ENCODE measurements around the gene MORN3. TPM values are rescaled to one million over a fixed set of nuclear protein-coding genes. Genes with fewer than 3 reads are reported as not detected.

The MORN3 gene
- total and polyA plus RNA-seq, 2 of the 8 experiments (the other 6 are each of a cell fraction or from before 2014, with no cell fraction given) = 0.39 to 0.93 TPM

DNA sequence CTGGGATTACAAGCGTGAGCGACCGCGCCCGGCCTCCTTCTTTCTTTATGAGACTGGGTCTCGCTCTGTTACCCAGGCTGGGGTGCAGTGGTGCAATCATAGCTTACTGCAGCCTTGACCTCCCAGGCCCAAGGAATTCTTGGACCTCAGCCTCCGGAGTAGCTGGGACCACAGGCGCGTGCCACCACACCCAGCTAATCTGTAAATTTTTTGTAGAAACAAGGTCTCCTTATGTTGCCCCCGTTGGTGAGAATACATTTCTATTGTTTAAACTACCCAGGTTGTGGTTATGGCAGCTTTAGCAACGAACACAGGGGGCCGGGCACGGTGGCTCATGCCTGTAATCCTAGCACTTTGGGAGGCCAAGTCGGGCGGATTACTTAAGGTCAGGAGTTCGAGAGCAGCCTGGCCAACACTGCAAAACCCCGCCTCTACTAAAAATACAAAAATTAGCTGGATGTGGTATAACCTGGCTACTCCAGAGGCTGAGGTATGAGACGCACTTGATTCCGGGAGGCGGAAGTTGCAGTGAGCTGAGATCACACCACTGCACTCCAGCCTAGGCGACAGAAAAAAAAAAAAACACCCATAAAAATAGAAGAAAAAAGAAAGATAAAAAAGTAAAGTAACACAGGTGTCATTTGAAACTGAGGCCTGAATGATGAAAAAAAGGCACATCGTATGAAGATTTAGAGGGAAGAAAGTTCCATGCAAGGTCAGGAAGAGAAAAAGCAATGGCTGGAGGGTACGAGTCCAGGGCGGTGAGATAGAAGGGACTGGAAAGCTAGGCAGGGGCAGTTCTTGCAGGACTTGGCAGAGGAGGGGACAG lies 42.1 kb upstream of the MORN3 start:
- H3K27ac ChIP-seq (ENCODE audit: low read depth, low read length) = no peak overlapping the region
- no peak overlapping the region for H3K18ac ChIP-seq (ENCODE audit: extremely low read depth, low read length)
- peaks cover 11% of the 10 kb centered on the region; the same call in 1 of the 2 replicates for H3K23me2 ChIP-seq (ENCODE audit: low read depth, low read length)
- H2BK12ac ChIP-seq (ENCODE audit: low read depth, low read length) = peak overlapping the region; percentile 50; the same call in 1 of the 2 replicates
- H3K27me3 ChIP-seq (replicated peaks in 1 of 4; ENCODE audit: control insufficient read depth in 3 of 4, extremely low read depth in 1 of 4, insufficient read depth in 3 of 4, low read length in 3 of 4) = no peaks in the 10 kb centered on the region
- H2AK5ac ChIP-seq (ENCODE audit: low read depth, low read length) = no peak overlapping the region
- no peaks in the 10 kb centered on the region for H3K9me3 ChIP-seq (ENCODE audit: insufficient read depth in 2 of 2, low read depth in 1 of 2, low read length in 1 of 2)
- peaks cover 0 to 10% (median 4%) of the 10 kb centered on the region in 4 experiments; a peak in 5 of 7 replicates for H3K4me1 ChIP-seq (replicated peaks in 1 of 4; ENCODE audit: control insufficient read depth in 3 of 4, insufficient read depth in 4 of 4, low read length in 3 of 4)
- H2BK5ac ChIP-seq (ENCODE audit: low read depth, low read length) = peak overlapping the region; percentile 71; the same call in 1 of the 2 replicates
- peak overlapping the region; percentile 46; the same call in 1 of the 2 replicates for H2BK15ac ChIP-seq (ENCODE audit: low read length)
- H3K4me3 ChIP-seq (ENCODE audit: extremely low read depth in 1 of 4, insufficient read depth in 2 of 4, low read depth in 3 of 4, low read length in 4 of 4) = peak overlapping the region; percentile 71 to 91 (median 82); a peak in 7 of 8 replicates
- H2BK120ac ChIP-seq (replicated peaks; ENCODE audit: low read depth, low read length) = no peak overlapping the region
- no peak overlapping the region for H2BK20ac ChIP-seq (ENCODE audit: low read length)
- no peak overlapping the region for H4K5ac ChIP-seq (ENCODE audit: insufficient read length, low read depth, low read length)
- no peak for DNase-seq (ENCODE audit: low read depth in 1 of 2, low spot score in 2 of 2)
- H2AFZ ChIP-seq (ENCODE audit: low read length) = peak overlapping the region; percentile 95
- peaks cover 4 to 8% of the 10 kb centered on the region in 2 experiments for H4K20me1 ChIP-seq (replicated peaks in 1 of 2; ENCODE audit: control insufficient read depth in 1 of 2, insufficient read depth in 2 of 2, low read length in 2 of 2)
- no peak overlapping the region for H3K14ac ChIP-seq (ENCODE audit: insufficient read length)
- no peak overlapping the region for H3K23ac ChIP-seq (ENCODE audit: insufficient read length)
- no peaks in the 10 kb centered on the region for H3K36me3 ChIP-seq (ENCODE audit: control insufficient read depth in 2 of 4, insufficient read depth in 4 of 4, low read length in 3 of 4)
- WGBS, 2 experiments (ENCODE audit: extremely low coverage in 1 of 2, insufficient coverage in 1 of 2, insufficient read length in 1 of 2, insufficient replicate concordance in 2 of 2, low coverage in 1 of 2, low lambda C conversion rate in 2 of 2, missing lambda C conversion rate in 1 of 2) = 84% methylated on average over 24 of the region's 24 CpGs; no CpG with 5 or more reads in 1 of the 2 experiments
- H3K56ac ChIP-seq (replicated peaks; ENCODE audit: insufficient read length, low read depth, low read length) = no peak overlapping the region
- no peak overlapping the region for H3K4ac ChIP-seq (replicated peaks; ENCODE audit: insufficient read length, low read depth, low read length)
- peak overlapping the region; percentile 45 to 80 (median 51); a peak in 4 of 7 replicates for H3K9ac ChIP-seq (replicated peaks in 1 of 4; ENCODE audit: extremely low read depth in 1 of 4, low read depth in 3 of 4, low read length in 3 of 4)
- POLR2A ChIA-PET (ENCODE audit: partially characterized antibody) = interaction anchor here (0.8 to 2.1 kb wide), 17 partner anchors 9 to 135 kb away, joined by 3 to 10 read pairs (median 3); no protein-coding TSS in a partner anchor
- H3K4me2 ChIP-seq (ENCODE audit: insufficient read depth in 1 of 2, low read depth in 2 of 2, low read length in 2 of 2) = peak overlapping the region; percentile 94
- peak overlapping the region; percentile 17; the same call in 1 of the 2 replicates for H4K8ac ChIP-seq (ENCODE audit: extremely low read depth, insufficient read depth, low read length)
- peaks cover 0 to 28% of the 10 kb centered on the region in 2 experiments; a peak in 3 of 4 replicates for H3K79me2 ChIP-seq (ENCODE audit: control insufficient read depth in 1 of 2, insufficient read depth in 2 of 2, low read length in 2 of 2)
- H4K91ac ChIP-seq (replicated peaks; ENCODE audit: insufficient read length, low read length) = no peak overlapping the region
- CTCF ChIA-PET (ENCODE audit: partially characterized antibody) = interaction anchor here (0.6 to 9.9 kb wide), 13 partner anchors 10 to 233 kb away, joined by 3 to 69 read pairs (median 4); partner anchors contain the start of gene RHOF
- FAIRE-seq = no peak
- H3K79me1 ChIP-seq (ENCODE audit: low read depth, low read length) = peaks cover 12% of the 10 kb centered on the region
- no peak for TF ChIP-seq SUZ12 (IDR thresholded peaks at IDR 0.05; ENCODE audit: low read length)
- TF ChIP-seq SP1 (IDR thresholded peaks at IDR 0.05; ENCODE audit: low read depth, low read length) = no peak
- TF ChIP-seq TCF12 (IDR thresholded peaks at IDR 0.05; ENCODE audit: low read depth, low read length) = no peak
- TF ChIP-seq NANOG (IDR thresholded peaks at IDR 0.05; ENCODE audit: insufficient read depth, low read depth, low read length, poor library complexity, severe bottlenecking) = no peak
- TF ChIP-seq, protein P1, sequence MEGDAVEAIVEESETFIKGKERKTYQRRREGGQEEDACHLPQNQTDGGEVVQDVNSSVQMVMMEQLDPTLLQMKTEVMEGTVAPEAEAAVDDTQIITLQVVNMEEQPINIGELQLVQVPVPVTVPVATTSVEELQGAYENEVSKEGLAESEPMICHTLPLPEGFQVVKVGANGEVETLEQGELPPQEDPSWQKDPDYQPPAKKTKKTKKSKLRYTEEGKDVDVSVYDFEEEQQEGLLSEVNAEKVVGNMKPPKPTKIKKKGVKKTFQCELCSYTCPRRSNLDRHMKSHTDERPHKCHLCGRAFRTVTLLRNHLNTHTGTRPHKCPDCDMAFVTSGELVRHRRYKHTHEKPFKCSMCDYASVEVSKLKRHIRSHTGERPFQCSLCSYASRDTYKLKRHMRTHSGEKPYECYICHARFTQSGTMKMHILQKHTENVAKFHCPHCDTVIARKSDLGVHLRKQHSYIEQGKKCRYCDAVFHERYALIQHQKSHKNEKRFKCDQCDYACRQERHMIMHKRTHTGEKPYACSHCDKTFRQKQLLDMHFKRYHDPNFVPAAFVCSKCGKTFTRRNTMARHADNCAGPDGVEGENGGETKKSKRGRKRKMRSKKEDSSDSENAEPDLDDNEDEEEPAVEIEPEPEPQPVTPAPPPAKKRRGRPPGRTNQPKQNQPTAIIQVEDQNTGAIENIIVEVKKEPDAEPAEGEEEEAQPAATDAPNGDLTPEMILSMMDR (IDR thresholded peaks at IDR 0.05; ENCODE audit: control extremely low read depth in 1 of 3, insufficient read depth in 1 of 3, low read depth in 1 of 3, low read length in 3 of 3) = no peak
- no peak for TF ChIP-seq POLR2A (IDR thresholded peaks at IDR 0.05; ENCODE audit: control extremely low read depth in 1 of 2, low read depth in 2 of 2, low read length in 2 of 2)
- no peak for TF ChIP-seq TEAD4 (IDR thresholded peaks at IDR 0.05; ENCODE audit: low read depth, low read length)
- no peak for TF ChIP-seq CEBPB (IDR thresholded peaks at IDR 0.05; ENCODE audit: low read depth, low read length)
- TF ChIP-seq FOSL1 (IDR thresholded peaks at IDR 0.05; ENCODE audit: insufficient read depth, low read depth, low read length) = no peak

All from H1 (cell line).